PC-3 (cell line): ENCODE results near the gene WDR47.

Source experiments
- CTCF ChIP-seq: fragments of 300-600 bp; sonication (generic); conservative IDR thresholded peaks from 2 replicates; pipeline ENCODE4 v1.5.1; 2017; ENCODE audit warnings: antibody characterized with exemption, low read depth, mild to moderate bottlenecking, low read length
- EZH2 ChIP-seq: fragments of 300-600 bp; sonication (generic); IDR thresholded peaks from one replicate; pipeline ENCODE4 v1.6.1; 2017; ENCODE audit warnings: antibody characterized with exemption, mild to moderate bottlenecking, low read length; ENCODE audit not compliant: unreplicated experiment
- EZH2phosphoT487 ChIP-seq: fragments of 300-600 bp; sonication (generic); IDR thresholded peaks from 2 replicates; pipeline ENCODE4 v1.6.1; 2018; ENCODE audit warnings: mild to moderate bottlenecking, antibody characterized with exemption, low read length, borderline replicate concordance

DNA sequence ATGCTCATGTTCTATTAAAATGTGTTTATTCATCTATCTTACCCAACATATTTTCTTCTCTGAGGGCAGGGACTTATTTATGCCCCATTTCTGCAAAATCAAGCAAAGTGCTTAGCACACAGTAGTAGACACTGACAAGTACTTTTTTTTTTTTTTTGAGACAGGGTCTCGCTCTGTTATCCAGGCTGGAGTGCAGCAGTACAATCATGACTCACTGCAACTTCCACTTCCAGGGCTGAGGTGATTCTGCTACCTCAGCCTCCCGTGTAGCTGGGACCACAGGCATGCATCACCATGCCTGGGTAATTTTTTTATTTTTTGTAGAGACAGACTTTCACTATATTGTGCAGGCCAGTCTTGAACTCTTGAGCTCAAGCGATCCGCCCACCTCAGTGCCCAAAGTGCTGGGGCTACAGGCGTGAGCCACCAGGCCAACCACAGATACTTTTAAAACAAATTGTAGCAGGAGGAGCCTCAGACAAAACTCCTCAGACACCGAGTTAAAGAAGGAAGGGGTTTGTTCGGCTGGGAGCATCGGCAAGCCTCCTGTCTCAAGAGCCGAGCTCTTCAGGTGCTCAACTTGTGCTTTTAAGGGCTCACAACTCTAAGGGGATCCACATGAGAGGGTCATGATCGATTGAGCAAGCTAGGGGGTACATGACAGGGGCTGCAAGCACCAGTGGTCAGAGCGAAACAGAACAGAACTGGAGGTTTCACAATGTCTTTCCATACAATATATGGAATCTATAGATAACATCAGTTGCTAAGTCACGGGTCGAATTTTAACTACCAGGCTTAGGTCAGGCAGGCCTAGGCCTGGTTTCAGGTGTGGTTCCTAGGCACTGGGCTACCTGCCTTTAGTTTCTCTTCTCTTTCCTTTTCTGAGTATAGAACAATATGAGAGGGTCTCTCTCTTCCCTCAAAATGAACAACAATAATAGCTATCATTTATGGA, 42.9 kb upstream of the WDR47 start:
- TF ChIP-seq CTCF (no peak), EZH2 (no peak), EZH2phosphoT487 (no peak)
